ENCODE data around the gene ATP2C2. TPM values are rescaled to one million over a fixed set of nuclear protein-coding genes. Genes with fewer than 3 reads are reported as not detected.
A peak's percentile ranks its signal among the peaks of the same experiment; 100 is the strongest.

The ATP2C2 gene
- total and polyA plus RNA-seq, 7 donors = 2.5 to 60.7 (median 7.2) TPM; not detected in 2

DNA sequence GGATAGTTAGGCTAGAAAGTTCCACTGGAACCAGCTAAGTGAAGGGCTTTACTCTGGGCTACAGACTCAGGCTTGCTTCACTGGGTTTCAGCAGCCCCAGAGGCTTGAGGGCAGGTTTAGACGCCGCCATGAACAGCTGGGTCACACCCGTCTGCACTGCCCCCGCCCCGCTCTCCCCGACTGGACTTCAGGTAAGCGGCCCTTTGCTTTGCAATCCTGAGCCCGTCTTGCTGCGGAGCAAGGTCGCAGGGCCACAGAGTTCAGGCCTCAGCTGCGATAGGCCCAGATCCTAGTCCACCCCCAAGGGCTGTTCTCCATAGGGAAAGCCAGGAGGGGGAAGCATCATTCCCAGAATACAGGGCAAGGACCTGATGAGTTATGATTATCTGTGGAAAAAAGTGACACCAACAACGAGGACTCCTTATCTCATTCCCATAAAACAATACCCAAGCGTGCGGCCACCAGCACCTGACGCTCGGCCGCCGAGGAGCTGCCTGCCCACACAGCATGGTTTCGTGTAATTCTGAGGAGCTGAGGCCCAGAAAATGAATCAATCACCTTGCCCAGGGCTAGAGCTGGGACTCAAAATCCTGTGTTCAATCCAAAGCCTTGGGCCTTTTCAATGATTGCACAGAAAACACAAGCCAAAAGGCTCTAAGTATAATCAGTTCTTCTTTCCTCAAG lies 115.7 kb downstream of the ATP2C2 start:
- Histone ChIP-seq H3K27ac (no peak overlapping the region), H3K9me3 (no peaks in the 10 kb centered on the region), H3K36me3 (peaks cover 11 to 70% (median 29%) of the 10 kb centered on the region in 4 donors), H3K4me3 (no peak overlapping the region), H3K27me3 (no peaks in the 10 kb centered on the region), H3K4me1 (peaks cover 0 to 4% (median 0%) of the 10 kb centered on the region in 4 donors)
- no peak for DNase-seq
- no peak for TF ChIP-seq EP300 (IDR thresholded peaks at IDR 0.05)
- TF ChIP-seq POLR2AphosphoS5 (IDR thresholded peaks at IDR 0.05) = no peak
- TF ChIP-seq POLR2A (IDR thresholded peaks at IDR 0.05) = no peak
- TF ChIP-seq, protein P1, sequence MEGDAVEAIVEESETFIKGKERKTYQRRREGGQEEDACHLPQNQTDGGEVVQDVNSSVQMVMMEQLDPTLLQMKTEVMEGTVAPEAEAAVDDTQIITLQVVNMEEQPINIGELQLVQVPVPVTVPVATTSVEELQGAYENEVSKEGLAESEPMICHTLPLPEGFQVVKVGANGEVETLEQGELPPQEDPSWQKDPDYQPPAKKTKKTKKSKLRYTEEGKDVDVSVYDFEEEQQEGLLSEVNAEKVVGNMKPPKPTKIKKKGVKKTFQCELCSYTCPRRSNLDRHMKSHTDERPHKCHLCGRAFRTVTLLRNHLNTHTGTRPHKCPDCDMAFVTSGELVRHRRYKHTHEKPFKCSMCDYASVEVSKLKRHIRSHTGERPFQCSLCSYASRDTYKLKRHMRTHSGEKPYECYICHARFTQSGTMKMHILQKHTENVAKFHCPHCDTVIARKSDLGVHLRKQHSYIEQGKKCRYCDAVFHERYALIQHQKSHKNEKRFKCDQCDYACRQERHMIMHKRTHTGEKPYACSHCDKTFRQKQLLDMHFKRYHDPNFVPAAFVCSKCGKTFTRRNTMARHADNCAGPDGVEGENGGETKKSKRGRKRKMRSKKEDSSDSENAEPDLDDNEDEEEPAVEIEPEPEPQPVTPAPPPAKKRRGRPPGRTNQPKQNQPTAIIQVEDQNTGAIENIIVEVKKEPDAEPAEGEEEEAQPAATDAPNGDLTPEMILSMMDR (IDR thresholded peaks at IDR 0.05) = no peak
- WGBS, 2 donors = 87 to 91% methylated on average over 19 of the region's 19 CpGs
- intact Hi-C loops (cut with DNase I) = loop anchor here (2.0 to 10.0 kb wide), 4 partner anchors 207 to 529 kb away; partner anchors contain the start of genes OSGIN1 and TAF1C

DNA sequence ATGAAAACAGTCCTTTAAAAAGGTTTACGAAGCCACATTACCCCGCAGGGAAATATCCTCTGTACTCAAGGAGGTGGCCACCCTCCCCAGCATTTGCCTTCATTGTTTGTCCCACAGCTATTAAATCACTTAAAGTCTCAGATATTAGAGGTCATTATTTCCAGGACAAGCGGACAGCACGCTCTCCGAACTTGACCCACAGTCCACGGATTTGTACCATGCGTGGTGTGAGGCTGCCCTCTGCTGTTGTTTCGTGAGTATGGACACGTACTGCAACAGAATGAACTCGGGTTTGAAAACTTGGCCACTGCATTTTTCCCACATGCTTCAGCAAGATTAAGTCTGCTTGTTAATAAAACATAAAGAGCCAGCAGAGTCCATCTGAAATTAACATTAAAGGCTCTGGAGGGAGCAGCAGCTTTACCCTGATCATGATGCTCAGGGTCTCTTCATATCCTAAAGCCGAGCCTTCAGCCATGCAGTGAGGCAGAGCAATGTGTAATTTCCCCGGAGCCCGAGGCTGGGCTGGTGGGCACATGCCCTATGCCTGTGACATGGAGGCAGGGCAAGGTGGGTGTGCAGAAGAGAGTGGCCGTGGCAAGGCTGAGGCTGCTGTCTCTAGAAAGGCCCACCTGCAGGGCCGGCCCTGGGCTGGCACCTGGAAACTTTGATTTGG lies 116.4 kb downstream of the ATP2C2 start:
- no peak for TF ChIP-seq EP300 (IDR thresholded peaks at IDR 0.05)
- TF ChIP-seq, protein P1 (IDR thresholded peaks at IDR 0.05) = peak; percentile 66 to 84 (median 72)
- Histone ChIP-seq H3K27me3 (no peaks in the 10 kb centered on the region), H3K9me3 (no peaks in the 10 kb centered on the region), H3K4me3 (no peak overlapping the region), H3K27ac (no peak overlapping the region), H3K36me3 (peaks cover 11 to 73% (median 31%) of the 10 kb centered on the region in 4 donors), H3K4me1 (peaks cover 0 to 4% (median 0%) of the 10 kb centered on the region in 4 donors)
- intact Hi-C loops (cut with DNase I) = loop anchor here (2.0 to 10.0 kb wide), 4 partner anchors 208 to 530 kb away; partner anchors contain the start of genes OSGIN1 and TAF1C
- DNase-seq = no peak
- 51 to 72% methylated on average over 15 of the region's 15 CpGs for WGBS, 2 donors

DNA sequence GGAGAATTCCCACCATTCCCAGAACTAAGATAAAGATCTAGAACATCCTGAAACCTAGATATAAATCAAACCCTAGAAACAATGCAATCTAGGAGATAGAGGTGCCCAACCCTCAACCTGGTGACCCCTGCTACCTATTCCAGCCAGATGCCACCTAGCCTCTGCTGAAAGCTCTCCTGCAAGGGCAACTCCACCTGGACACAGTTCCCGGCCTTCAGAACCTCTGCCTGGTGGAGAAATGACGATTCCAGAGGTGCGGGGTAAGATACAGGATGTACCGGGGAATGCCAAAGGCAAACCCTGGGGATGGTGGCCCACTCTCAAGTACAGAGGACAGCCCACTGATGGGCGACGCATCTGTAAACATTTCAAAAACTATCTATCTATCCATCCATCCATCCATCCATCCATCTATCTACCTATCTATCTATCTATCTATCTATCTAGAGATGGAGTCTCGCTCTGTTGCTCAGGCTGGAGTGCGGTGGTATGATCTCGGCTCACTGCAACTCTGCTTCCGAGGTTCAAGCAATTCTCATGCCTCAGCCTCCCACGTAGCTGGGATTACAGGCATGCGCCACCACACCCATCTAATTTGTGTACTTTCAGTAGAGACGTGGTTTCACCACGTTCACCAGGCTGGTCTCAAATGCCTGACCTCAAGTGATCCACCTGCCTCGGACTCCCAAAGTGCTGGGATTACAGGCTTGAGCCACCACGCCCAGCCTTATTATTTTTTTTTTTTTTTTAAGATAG lies 117.1 kb downstream of the ATP2C2 start:
- H3K9me3 ChIP-seq = no peaks in the 10 kb centered on the region
- H3K27ac ChIP-seq = no peak overlapping the region
- H3K4me3 ChIP-seq = no peak overlapping the region
- intact Hi-C loops (cut with DNase I) = loop anchor here (2.0 to 10.0 kb wide), 4 partner anchors 209 to 531 kb away; partner anchors contain the start of genes OSGIN1 and TAF1C
- TF ChIP-seq POLR2A (IDR thresholded peaks at IDR 0.05) (no peak), EP300 (IDR thresholded peaks at IDR 0.05) (no peak), POLR2AphosphoS5 (IDR thresholded peaks at IDR 0.05) (no peak)
- TF ChIP-seq, protein P1 (IDR thresholded peaks at IDR 0.05) = no peak
- H3K27me3 ChIP-seq = no peaks in the 10 kb centered on the region
- 86 to 94% methylated on average over 16 of the region's 16 CpGs for WGBS, 2 donors
- H3K4me1 ChIP-seq = peaks cover 0 to 4% (median 0%) of the 10 kb centered on the region in 4 donors
- peaks cover 11 to 70% (median 30%) of the 10 kb centered on the region in 4 donors for H3K36me3 ChIP-seq
- no peak for DNase-seq

DNA sequence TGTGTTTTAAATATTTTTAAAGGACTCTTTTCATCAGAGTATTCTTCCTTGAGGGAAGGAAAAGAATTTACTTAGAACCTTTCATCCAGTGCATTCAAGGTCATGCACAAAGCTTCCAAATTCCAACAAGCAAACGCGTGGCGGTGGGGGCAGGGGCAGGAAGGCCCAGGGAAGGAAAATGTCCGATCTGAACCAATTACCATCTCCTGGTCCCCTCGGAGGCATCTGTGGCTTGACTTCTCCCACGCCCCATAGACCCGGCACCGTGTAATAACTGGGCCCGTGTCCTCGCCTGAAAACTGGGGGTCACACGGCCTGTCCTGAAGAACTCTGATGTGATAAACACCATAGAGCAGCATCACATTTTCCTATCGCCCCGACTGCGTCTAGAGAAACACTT lies 117.8 kb downstream of the ATP2C2 start:
- H3K27me3 ChIP-seq = no peaks in the 10 kb centered on the region
- TF ChIP-seq POLR2AphosphoS5 (IDR thresholded peaks at IDR 0.05) (no peak), EP300 (IDR thresholded peaks at IDR 0.05) (no peak), POLR2A (IDR thresholded peaks at IDR 0.05) (no peak)
- TF ChIP-seq, protein P1 (IDR thresholded peaks at IDR 0.05) = no peak
- H3K4me3 ChIP-seq = no peak overlapping the region
- peaks cover 11 to 63% (median 30%) of the 10 kb centered on the region in 4 donors for H3K36me3 ChIP-seq
- intact Hi-C loops (cut with DNase I) = loop anchor here (10.0 kb wide), 3 partner anchors 301 to 531 kb away; partner anchors contain the start of genes OSGIN1 and TAF1C
- DNase-seq = no peak
- no peaks in the 10 kb centered on the region for H3K9me3 ChIP-seq
- H3K4me1 ChIP-seq = peaks cover 0 to 4% (median 0%) of the 10 kb centered on the region in 4 donors
- 91% methylated on average over 14 of the region's 14 CpGs for WGBS, 2 donors
- no peak overlapping the region for H3K27ac ChIP-seq
